ENCODE data around the gene TOMM6.
A peak's percentile ranks its signal among the peaks of the same experiment; 100 is the strongest.

The TOMM6 gene

DNA sequence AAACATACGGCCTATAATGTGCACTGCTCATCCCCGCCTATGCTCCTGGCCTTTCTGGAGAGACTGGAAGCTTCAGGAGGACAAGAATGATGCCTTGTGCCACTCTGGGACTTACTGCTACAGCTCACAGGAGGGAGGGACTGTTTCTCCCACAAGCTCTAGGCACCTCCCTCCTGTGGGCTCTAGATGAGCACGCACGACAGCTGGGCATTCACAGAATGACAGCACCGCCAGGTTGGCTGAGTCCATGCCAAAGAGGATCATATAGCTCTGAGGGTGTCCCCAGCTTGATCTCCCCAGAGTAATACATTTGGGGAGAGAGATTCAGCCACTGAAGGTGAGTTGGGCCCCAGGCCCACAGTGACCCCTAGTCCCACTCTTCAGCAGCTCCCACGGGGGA, 30.2 kb upstream of the TOMM6 start:
- TF ChIP-seq CTCF (conservative IDR thresholded peaks at IDR 0.05), result no peak
- no peak for TF ChIP-seq ZFX (IDR thresholded peaks at IDR 0.05)
- no peak overlapping the region for H3K27ac ChIP-seq

DNA sequence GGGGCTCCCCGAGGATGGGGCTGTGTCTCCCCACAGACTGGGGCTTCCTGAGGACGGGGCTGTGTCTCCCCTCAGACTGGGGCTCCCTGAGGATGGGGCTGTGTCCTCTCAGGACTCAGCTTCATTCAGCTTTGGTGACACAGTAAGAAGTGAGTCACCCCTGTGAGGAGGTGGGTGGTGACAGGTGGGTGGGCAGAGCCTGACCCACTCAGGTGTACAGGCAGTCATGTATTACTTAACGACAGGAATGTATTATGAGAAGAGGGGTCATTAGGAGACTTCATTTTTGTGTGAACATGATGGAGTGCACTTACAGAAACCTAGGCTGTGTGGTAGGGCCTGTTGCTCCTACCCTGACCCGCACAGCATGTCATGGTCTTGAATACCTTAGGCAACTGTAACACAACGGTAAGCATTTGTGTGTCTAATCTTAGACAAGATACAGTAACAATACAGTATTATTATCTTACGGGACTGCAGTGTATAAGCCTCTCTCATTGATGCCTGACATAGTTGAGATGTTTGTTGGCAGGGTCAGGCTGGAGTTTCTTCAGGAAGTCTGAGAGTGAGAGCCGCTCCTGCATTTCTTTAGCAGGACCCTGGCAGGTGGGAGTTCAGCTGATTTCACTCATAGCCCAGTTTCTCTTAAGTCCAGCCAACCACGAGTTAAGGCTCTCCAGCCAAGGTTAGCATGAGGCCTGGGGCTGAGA, 29.4 kb upstream of the TOMM6 start:
- TF ChIP-seq CTCF (conservative IDR thresholded peaks at IDR 0.05) (no peak), ZFX (IDR thresholded peaks at IDR 0.05) (no peak)
- H3K27ac ChIP-seq, result no peak overlapping the region

DNA sequence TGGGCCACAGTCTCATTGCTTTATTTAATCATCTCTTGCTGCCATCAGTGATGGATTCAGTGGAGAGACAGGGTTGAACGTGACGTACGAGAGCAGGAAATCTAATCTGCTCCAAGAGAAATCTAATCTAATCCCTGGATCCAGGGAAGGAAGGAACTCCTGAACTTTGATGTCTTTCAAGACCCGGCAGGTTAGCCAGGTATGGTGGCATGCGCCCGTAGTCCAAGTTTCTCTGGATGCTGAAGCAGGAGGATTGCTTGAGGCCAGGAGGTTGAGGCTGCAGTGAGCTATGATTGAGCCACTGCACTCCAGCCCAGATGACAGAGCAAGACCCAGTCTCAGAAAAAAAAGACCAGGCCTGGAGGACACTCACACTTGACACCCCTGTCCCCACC, 28.9 kb upstream of the TOMM6 start:
- H3K27ac ChIP-seq, result no peak overlapping the region
- TF ChIP-seq CTCF (conservative IDR thresholded peaks at IDR 0.05) (no peak), ZFX (IDR thresholded peaks at IDR 0.05) (no peak)

DNA sequence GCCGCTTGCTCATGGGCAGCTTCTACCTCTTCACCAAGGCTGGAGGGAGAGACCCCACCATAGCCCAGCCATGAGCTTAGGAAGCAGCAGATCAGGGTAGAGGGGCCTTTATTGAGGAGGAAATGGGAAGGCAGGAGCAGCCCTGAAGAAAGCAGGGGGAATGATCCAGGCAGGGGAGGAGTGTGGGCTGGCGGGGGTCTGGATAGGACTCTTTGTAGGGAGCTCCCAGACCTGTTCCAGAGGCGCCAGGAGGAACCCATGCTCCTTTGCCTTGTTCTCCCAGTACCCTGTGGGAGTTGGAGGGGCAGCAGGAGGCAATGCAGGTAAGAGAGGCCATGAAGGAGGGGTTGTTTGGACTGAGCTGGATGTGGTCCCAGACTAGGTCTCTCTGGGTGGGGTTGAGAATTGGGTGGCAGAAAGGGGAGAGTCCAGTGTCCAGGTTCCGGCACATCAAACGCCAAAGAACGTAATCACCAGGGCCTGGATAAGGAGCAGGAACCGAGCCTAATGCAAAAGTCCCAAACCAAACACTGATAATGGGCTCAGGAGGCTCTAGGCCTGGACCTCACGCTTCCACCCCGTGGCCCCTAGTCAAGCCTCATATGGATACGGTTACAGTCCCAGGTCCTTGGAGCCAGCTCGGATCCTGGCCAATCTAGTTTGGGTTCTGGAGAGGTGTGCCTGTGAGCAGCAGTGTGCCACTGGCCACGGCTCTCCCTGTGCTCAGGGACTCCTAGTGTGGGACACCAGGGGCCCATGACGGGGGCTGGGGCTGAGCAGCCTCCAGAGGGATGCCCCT, 28.2 kb upstream of the TOMM6 start:
- no peak overlapping the region for H3K27ac ChIP-seq
- TF ChIP-seq ZFX (IDR thresholded peaks at IDR 0.05), result no peak
- TF ChIP-seq CTCF (conservative IDR thresholded peaks at IDR 0.05), result no peak

DNA sequence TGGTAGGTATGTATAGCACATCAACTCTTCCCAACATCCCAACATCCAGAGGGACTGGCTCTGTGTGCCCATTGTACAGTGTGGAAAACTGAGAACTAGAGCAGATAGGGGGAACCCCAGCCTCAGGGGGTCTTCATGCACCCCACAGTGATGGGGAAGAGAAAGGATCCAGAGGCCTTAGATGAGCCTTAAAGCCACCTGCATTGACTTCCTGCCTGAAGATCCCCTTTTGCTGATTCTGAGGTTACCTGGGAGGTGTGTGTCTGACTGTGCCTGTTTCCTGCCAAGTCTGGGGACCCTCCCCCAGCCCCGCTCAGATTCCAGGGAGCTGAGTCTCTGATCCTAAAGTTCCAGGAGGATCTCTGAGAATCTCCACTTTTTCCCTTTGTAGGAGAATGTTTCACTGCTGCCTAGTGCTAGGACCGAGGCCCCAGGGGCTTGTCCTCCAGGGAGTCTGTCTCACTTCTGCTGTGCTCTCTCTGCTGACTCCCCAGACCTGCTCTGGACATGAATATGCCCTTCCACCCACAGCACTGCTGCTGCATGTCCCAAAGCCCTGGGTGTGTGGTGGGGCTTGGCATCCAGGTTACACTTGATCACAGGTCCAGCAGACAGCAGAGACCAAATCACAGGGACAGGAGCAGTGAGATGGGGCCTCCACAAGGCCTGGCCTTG, 27.5 kb upstream of the TOMM6 start:
- H3K27ac ChIP-seq, result no peak overlapping the region

GRCh38 chr6:41763470-41763869, 24.0 kb upstream of the TOMM6 start:
- TF ChIP-seq ZFX (IDR thresholded peaks at IDR 0.05) (no peak), CTCF (conservative IDR thresholded peaks at IDR 0.05) (no peak)
- no peak overlapping the region for H3K27ac ChIP-seq

More for the DNA sequence above, 27.5 kb upstream of the TOMM6 start:
- TF ChIP-seq ZFX (IDR thresholded peaks at IDR 0.05), result no peak
- TF ChIP-seq CTCF (conservative IDR thresholded peaks at IDR 0.05), result no peak

GRCh38 chr6:41766043-41766664, 21.3 kb upstream of the TOMM6 start:
- peak overlapping the region; percentile 81 for H3K27ac ChIP-seq

Measured in C4-2B (cell line).